ENCODE data around the gene CXXC1.
"Not testable (repeated sequence)": the region's sequence is repeated elsewhere in the genome, so short reads cannot be mapped to it uniquely, and the experiment has no call there.

Gene CXXC1

GRCh38 chr18:50287441-50288347, at the start of gene CXXC1:
Gene CXXC1 (minus strand): TSS chr18:50287692. CDS start chr18:50287589, 103 bp downstream.
- DNase-seq: peak; percentile 61 to 100 (median 98)

- DNase-seq: no peak
Observed at GRCh38 chr18:50334546-50335152, 47.2 kb upstream of the CXXC1 start.

GRCh38 chr18:50331691-50332090, 44.2 kb upstream of the CXXC1 start:
- DNase-seq: no peak

- no peak for DNase-seq
Observed at GRCh38 chr18:50330176-50330575, 42.7 kb upstream of the CXXC1 start.

GRCh38 chr18:50327983-50328382, 40.5 kb upstream of the CXXC1 start:
- DNase-seq: no peak

- no peak for DNase-seq
Observed at GRCh38 chr18:50320719-50321118, 33.2 kb upstream of the CXXC1 start.

- no peak for DNase-seq
Observed at GRCh38 chr18:50315100-50315871, 27.8 kb upstream of the CXXC1 start.

GRCh38 chr18:50313873-50314460, 26.5 kb upstream of the CXXC1 start:
- DNase-seq: no peak

- DNase-seq: no peak
Observed at GRCh38 chr18:50313031-50313607, 25.6 kb upstream of the CXXC1 start.

- no peak for DNase-seq
Observed at GRCh38 chr18:50312296-50313030, 25.0 kb upstream of the CXXC1 start.

DNA sequence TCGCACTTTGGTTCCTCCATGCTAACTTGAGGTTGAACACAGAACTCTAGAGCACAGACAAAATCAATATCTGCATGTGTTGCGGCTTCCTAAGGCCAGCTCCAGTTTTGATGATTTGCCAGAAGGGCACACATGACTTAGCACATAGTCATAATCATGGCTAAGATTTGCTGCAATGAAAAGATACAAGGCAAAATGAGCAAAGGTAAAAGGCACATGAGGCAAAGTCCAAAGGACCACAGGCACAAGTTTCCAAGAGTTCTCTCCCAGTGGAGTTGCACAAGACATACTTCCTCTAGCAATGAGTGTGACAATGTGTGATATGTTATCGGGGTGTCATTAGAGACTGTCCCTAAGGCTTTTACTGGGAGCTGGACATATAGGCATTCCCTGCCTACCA, 24.2 kb upstream of the CXXC1 start:
- no peak for DNase-seq

DNA sequence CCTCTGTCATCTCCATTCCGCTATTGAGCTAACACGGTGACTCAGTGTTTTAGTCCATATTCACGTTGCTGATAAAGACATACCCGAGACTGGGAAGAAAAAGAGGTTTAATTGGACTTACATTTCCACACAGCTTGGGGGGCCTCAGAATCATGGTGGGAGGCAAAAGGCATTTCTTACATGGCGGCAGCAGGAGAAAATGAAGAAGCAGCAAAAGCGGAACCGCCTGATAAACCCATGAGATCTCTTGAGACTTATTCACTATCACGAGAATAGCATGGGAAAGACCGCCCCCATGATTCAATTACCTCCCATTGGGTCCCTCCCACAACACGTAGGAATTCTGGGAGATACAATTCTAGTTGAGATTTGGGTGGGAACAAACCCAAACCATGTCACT, 22.6 kb upstream of the CXXC1 start:
- DNase-seq: no peak

- not testable (repeated sequence) for DNase-seq
Observed at GRCh38 chr18:50308851-50309250, 21.4 kb upstream of the CXXC1 start.

DNA sequence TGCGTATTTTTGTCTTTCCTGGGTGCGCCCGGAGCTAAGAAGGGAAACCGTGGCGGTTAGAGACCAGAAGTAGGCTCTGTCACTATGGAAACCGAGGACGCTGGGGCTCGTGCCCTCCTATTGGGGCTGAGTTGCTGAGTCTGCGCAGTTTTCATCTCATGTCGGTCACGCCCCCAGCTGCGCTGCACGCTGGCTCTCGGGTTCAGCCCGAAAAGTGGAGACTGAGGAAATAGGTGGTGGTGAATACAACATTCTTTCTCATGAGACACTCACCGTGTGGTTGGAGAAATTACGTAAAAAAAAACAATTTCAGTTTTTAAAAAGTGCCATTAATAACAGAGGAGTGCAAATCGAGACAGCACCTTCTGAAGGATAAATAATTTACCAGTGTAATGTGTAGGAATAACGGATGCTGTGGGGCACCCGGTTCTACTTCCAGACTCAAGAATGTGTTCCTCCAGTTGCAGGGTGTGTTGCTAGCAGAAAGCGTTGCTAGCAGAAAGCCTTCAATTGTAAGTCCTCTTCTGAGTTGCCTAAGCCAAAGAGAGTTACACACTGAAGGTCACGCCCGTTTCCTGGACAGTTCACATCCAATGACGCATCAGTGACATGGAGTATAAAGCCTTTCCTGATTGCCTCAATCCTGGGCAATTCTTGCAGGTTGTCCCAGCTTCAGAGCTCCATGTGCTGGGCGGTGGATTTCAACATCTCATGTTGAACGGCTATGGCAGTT, 20.4 kb upstream of the CXXC1 start:
- peak in 55 of 56 donors; percentile 5 to 91 (median 63) for DNase-seq

DNA sequence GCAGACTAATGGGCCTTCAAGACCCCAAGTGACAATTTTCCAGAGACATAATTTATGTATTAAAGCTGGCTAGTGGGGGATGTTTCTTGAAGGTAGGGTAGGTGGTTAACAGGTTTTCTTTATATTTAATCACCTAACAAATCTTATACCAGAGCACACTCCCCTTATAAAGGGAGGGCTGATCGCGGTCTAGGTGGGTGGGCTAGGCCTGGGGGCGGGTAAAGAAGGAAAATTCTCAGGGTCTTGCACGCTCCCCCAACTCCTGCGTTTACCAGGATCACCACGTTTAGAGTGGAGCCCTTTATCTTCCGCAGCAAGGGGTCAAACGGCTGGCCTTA, 19.9 kb upstream of the CXXC1 start:
- DNase-seq: no peak

GRCh38 chr18:50306944-50307343, 19.5 kb upstream of the CXXC1 start:
- DNase-seq: no peak

- no peak for DNase-seq
Observed at GRCh38 chr18:50301074-50301473, 13.6 kb upstream of the CXXC1 start.

DNA sequence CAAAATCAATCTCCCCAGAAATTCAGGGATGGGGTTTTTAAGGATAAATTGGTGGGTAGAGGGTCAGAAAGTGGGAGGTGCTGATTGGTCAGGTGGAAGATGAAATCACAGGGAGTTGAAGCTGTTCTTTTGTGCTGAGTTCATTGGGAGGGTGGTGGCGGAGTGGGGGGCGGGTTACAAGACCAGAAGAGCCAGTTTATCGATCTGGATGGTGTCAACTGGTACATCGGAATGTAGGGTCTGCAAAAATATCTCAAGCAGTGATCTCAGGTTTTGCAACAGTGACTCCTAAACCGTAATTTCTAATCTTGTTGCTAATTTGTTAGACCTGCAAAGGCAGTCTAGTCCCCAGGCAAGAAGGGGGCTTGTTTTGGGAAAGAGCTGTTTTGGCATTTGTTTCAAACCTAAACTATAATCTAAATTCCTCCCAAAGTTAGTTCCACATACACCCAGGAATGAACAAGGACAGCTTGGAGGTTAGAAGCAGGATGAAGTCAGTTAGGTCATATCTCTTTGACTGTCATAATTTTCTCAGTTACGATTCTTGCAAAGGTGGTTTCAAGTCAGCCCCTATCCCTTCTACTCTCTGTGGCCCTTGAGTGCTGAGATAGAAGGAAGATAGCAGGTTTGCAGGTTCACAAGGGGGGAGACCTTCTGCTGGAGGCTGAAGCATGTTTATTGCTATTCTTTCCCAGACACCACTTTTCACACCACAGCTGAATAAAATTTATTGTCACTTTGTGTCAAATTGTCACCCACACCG, 12.3 kb upstream of the CXXC1 start:
- no peak for DNase-seq

Data from amygdala (tissue), 56 donors.